Hematopoietic multipotent progenitor cell treated with erythropoietin and hydrocortisone succinate and interleukin-3 and kit ligand, for 15 days (in vitro differentiated cells): Measurements from ENCODE around the gene RUNX3.

Experiments
- DNase-seq: peaks from one replicate; pipeline ENCODE4 v3.0.0-alpha.2; 2015; ENCODE audit warnings: low spot score

Gene RUNX3

GRCh38 chr1:24946861-24947658 is 17.0 kb upstream of the RUNX3 start:
- no peak for DNase-seq

- DNase-seq: no peak
Measured at GRCh38 chr1:24945354-24946326, 15.6 kb upstream of the RUNX3 start.

- DNase-seq: no peak
Measured at GRCh38 chr1:24944318-24944717, 14.2 kb upstream of the RUNX3 start.

DNA sequence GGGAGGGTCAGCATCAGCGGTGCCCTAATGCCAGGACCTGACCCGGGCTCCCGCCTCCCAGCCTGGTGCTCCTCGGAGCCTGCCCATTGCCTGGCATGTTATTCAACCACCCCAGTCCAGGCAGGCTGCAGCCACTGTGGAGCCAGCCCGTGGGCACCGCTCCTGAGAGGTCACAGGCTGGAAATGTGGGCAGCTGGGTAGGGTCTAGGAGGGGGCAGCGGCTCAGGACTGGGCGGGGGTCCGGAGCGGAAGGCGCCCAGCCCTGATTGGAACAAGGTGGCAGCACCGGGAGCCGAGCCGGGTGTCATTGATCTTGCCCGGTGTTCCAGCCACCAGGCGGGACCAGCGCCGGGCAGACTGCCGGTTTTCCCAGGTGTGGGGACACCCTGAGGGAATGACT is 12.7 kb upstream of the RUNX3 start:
- DNase-seq: no peak

DNA sequence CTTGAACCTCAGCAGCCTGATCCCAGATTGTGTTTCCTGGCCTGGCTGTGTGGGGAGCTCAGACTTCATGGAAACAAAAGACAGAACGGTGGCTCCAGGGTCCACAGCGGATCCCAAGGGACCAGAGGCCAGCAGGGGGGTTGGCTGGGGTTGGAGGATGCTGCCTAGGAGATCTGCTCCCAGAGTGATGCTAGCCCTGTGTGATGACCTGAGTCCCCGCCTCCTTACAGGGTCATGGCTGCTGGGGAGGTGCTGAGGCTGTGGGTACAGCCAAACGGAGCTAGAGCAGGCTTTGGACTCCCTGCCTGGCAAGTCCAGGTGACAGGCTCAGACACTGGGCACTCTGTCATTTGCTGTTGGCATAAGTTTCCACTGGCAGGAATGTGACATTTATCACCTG is 11.5 kb upstream of the RUNX3 start:
- no peak for DNase-seq

DNA sequence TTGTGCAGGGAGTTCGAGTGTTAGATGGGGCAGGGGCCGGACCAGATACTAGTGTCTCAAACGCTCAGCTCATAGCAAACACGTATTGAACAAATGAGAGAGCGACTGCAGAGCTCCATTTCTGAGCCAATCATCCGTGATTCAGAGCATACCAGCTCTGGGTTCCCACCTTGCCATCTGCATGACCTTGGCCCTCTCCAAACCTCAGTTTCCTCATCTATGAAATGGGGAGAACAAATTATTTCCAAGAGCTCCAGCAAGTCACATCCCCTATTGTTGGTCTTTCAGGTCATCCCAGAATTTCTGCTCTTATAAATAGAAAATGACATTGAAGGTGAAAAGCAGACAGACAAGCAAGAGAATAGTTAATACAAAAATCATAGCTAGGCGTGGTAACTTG is 10.2 kb upstream of the RUNX3 start:
- DNase-seq: no peak

DNA sequence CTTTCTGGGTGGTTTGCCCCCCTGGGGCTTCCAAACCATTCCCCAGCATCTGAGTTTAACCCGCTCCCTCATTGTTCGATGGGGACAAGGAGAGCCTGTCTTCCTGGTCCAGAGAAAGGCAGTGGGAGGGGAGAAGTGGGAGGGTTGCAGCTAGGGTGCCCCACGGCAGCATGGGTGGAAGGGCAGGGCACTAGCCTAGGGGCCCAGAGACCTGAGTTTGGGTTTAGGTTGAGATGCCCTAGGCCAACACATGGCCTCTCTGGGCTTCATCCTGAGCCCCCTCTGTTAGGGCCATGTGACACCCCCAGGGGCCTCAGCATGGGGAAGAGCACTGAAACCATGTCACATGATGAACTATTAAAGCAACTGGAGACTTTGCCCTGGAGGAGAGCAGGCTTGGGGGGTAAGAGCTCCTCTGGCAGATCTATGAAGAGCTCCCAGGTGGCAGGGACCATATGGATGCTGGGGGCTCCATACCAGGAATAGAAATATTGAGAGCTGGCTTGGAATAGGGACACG is 9.7 kb upstream of the RUNX3 start:
- DNase-seq: no peak

GRCh38 chr1:24939040-24939674 is 9.1 kb upstream of the RUNX3 start:
- no peak for DNase-seq

- DNase-seq: no peak
Measured at GRCh38 chr1:24938276-24938675, 8.2 kb upstream of the RUNX3 start.

GRCh38 chr1:24936684-24937083 is 6.6 kb upstream of the RUNX3 start:
- DNase-seq: no peak

DNA sequence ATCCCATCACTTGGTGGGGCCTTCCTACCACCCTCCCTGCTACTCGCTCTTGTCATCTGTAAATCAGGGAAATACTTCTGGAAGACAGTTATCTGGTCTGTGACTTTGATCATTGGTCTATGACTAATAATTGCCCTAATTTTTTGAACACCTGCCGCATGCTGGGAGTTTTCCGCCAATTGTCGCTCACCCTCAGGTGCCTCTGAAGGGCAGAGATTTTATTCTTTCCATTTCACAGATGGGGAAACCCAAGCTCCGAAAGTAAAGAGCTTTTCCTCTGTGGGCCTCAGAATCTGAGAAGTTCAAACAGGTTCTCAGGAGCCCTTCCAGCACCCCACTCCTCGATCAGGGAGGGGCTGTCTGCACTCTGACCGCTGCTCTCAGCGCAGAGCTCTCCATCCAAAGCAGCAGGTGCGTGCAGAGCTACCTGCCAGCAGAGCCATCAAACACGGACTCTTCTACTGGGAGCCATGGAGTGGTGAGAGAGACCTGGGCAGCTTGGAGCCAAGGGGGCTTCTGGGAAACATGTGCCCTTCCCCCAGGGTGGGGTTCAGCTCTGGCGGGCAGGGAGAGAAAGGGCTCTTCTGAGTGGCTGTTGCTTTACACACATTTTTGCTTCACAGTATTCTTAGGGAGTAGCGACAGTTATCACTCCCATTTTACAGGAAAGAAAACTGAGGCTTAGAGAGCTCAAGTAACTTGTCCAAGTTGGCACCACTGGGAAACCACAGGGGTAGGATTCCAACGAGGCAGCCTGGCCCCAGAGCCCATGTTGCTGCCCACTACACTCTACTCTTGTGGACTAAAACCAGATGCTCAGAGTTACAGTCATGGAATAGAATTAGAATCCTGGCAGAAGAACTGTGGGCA is 5.8 kb upstream of the RUNX3 start:
- no peak for DNase-seq

DNA sequence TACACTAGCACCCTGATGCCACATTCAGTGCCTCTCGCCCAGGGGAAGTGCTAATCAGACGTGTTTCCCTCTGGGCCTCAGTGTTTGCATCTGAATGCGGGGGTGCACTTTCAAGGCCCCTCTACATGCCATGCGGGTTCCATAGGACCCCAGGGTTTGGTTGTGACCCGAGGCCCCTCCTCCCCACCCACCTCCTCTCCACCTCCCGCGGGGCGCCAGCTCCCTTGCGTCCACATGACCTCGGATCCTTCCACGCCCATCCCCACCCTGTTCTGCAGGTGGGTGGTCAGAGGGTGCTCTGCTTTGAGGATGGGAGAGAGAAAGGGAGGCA is 5.1 kb upstream of the RUNX3 start:
- DNase-seq: no peak

DNA sequence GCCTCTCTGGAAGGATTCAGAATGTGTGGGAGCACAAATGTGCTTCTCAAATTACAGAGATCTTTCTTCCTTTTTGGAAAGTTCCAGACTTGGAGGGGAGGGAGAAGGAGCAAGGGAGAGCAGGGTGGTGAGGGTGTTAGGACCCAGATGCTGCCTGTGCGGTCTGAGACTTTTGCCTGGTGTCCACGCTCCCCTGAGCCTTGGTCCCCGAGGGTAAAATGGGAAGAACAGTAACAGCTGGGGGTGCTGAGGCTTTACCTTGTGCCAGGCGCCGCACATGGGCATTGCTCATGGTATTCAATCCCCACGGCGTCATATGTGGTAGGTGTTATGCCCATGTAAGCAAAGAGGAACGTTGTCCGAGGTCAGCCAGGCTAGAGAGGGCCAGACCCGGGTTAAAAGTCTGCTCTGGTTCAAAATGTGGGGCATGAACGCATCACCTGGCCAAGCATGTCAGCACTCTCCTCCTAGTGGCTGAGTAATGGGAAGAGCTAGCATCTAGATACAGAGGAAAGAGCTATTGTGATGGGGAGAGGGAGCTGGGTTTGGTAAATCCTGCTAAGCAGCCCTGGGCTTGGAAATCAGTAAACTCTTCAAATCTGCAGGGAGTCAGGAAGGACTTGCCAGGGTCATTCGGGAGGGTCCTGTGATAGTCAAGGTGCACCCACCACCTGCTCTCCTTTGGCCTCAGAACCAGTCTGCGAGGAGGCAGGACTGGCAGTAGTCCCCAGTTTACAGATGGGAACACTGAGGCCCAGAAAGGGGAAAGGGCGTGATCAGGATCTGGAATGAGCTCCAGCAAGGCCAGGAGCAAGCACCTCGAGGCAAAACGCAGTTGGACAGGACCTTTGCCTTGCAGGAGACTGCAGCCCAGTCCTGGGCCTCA is 4.5 kb upstream of the RUNX3 start:
- DNase-seq: no peak

- DNase-seq: no peak
Measured at GRCh38 chr1:24933468-24933867, 3.4 kb upstream of the RUNX3 start.

GRCh38 chr1:24932725-24933294 is 2.7 kb upstream of the RUNX3 start:
- no peak for DNase-seq

DNA sequence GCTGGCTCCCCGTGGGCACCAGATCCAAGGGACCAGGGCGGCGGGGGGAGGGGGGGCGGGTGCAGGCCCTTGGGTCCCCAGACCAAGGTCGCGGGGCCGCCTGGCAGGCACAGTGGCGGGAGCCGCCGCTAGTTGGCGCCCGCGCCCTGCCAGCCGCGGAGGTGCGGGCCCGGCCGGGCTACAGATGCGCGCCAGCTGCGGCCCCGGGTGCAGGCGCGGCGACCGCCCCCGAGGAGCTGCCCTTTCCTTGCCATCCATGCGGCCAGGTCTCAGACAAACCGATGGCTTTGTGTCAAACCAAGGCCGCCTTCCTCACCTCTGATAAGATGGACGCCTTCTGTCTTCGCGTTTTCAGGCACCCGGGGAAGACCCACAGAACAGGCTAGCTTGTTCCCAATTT is 2.2 kb upstream of the RUNX3 start:
- peak; percentile 18 for DNase-seq

- DNase-seq: no peak
Measured at GRCh38 chr1:24931468-24932231, 1.6 kb upstream of the RUNX3 start.

DNA sequence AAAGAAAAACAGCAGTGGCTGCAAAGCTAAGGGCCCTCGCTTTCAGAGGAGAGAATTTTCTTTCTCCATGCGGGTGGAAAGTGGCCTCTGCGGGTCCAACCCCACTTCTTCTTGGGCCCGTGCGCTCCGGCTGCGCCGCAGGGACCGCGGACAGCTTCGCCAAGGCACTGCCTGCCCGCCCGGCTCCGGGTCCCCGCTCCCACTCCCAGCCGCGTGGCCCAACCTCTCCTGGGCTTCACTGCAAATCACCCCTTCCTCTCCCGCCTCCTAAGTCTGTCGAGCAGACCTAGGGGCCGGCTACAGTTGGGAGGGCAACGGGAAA is 1.0 kb upstream of the RUNX3 start:
- no peak for DNase-seq

DNA sequence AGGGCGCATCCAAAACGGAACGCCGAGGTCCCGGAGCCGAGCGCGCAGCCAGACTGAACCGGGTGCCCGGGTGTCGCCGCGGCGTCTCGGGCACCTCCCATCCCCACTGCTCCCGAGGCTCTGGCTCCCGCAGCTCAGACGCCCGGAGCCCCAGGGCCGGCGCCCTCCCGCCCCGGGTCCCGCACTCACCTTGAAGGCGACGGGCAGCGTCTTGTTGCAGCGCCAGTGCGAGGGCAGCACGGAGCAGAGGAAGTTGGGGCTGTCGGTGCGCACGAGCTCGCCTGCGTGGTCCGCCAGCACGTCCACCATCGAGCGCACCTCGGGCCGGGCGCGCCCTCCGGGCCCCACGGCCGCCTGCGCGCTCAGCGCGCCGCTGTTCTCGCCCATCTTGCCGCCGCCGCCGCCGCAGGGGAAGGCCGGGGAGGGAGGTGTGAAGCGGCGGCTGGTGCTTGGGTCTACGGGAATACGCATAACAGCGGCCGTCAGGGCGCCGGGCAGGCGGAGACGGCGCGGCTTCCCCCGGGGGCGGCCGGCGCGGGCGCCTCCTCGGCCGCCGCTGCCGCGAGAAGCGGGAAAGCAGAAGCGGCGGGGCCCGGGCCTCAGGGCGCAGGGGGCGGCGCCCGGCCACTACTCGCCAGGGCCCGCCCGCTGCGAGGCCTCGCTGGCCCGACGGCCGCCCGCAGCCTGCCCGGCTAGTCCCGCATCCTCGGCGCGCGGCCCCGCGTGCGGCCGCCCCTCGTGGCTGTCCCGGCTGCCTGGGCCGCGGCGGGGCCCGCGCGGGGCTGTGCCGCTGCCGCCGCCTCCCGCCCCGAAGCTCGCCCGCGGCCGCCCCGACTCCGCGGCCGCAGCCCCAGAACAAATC is 447 bp downstream of the RUNX3 start:
- no peak for DNase-seq
